ENCODE data around the gene ITGAV.

DNA sequence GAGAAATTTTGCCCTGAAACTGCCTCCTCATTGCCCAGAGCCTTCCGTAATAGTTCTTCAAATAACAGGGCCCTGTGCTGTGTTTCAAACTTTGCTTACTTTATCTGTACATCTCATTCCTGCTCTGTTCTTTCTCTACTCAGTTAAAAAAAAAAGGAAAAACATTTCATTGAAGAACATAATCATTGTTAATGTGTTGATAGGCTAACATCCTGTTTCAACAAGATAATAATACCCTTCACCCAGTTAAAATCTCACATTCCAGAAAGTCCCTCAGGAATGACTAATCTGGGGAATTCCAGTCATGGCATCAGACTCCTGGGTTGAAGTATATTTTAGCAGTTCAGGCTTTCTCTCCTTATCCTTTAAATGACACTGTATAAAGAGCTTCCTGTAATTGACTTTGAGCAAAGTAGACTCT, 45.6 kb upstream of the ITGAV start:
- TF ChIP-seq, protein P1, sequence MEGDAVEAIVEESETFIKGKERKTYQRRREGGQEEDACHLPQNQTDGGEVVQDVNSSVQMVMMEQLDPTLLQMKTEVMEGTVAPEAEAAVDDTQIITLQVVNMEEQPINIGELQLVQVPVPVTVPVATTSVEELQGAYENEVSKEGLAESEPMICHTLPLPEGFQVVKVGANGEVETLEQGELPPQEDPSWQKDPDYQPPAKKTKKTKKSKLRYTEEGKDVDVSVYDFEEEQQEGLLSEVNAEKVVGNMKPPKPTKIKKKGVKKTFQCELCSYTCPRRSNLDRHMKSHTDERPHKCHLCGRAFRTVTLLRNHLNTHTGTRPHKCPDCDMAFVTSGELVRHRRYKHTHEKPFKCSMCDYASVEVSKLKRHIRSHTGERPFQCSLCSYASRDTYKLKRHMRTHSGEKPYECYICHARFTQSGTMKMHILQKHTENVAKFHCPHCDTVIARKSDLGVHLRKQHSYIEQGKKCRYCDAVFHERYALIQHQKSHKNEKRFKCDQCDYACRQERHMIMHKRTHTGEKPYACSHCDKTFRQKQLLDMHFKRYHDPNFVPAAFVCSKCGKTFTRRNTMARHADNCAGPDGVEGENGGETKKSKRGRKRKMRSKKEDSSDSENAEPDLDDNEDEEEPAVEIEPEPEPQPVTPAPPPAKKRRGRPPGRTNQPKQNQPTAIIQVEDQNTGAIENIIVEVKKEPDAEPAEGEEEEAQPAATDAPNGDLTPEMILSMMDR (IDR thresholded peaks at IDR 0.05; ENCODE audit: poor library complexity): no peak
- no peak for TF ChIP-seq EZH2 (IDR thresholded peaks at IDR 0.05; ENCODE audit: borderline replicate concordance)
- TF ChIP-seq EZH2phosphoT487 (IDR thresholded peaks at IDR 0.05; ENCODE audit: low read depth, severe bottlenecking, unreplicated experiment): no peak

All from hepatocyte (in vitro differentiated cells).